Activated CD4-positive, alpha-beta T cell treated with anti-CD3 and anti-CD28 coated beads, Interleukin-2, amount 50 U/mL, for 4 hours (primary cell): ENCODE results near the gene NAV2.

ENCODE experiments used
- DNase-seq, 2 experiments: peaks; one replicate each; pipeline ENCODE4 v3.0.0-alpha.2; 2020

NAV2 gene

GRCh38 chr11:19813158-19813879, 100.7 kb downstream of the NAV2 start:
- DNase-seq, result no peak

- DNase-seq, result no peak
Observed at GRCh38 chr11:19814421-19814820, 101.8 kb downstream of the NAV2 start.

GRCh38 chr11:19816040-19816439, 103.4 kb downstream of the NAV2 start:
- no peak for DNase-seq

GRCh38 chr11:19816817-19817216, 104.2 kb downstream of the NAV2 start:
- no peak for DNase-seq

- no peak for DNase-seq
Observed at GRCh38 chr11:19817265-19817851, 104.7 kb downstream of the NAV2 start.

GRCh38 chr11:19817870-19818269, 105.2 kb downstream of the NAV2 start:
- DNase-seq, result no peak

GRCh38 chr11:19818619-19819018, 106.0 kb downstream of the NAV2 start:
- DNase-seq, result no peak

GRCh38 chr11:19819148-19819547, 106.5 kb downstream of the NAV2 start:
- no peak for DNase-seq

GRCh38 chr11:19820100-19820499, 107.5 kb downstream of the NAV2 start:
- no peak for DNase-seq

- DNase-seq, result no peak
Observed at GRCh38 chr11:19821412-19821875, 108.8 kb downstream of the NAV2 start.

- no peak for DNase-seq
Observed at GRCh38 chr11:19821993-19822392, 109.4 kb downstream of the NAV2 start.

- no peak for DNase-seq
Observed at GRCh38 chr11:19822531-19822930, 109.9 kb downstream of the NAV2 start.

GRCh38 chr11:19826606-19827005, 114.0 kb downstream of the NAV2 start:
- no peak for DNase-seq

GRCh38 chr11:19827399-19828135, 114.9 kb downstream of the NAV2 start:
- DNase-seq, result no peak

GRCh38 chr11:19828382-19829108, 115.9 kb downstream of the NAV2 start:
- no peak for DNase-seq

GRCh38 chr11:19829109-19829837, 116.6 kb downstream of the NAV2 start:
- no peak for DNase-seq

GRCh38 chr11:19832086-19832750, 119.6 kb downstream of the NAV2 start:
- no peak for DNase-seq

- no peak for DNase-seq
Observed at GRCh38 chr11:19832901-19833300, 120.3 kb downstream of the NAV2 start.

- DNase-seq, result no peak
Observed at GRCh38 chr11:19834771-19835170, 122.1 kb downstream of the NAV2 start.

GRCh38 chr11:19836666-19837065, 124.0 kb downstream of the NAV2 start:
- DNase-seq, result no peak

GRCh38 chr11:19838994-19839768, 126.5 kb downstream of the NAV2 start:
- no peak for DNase-seq
